GM19238 (cell line): ENCODE measurements around the gene SFXN1.

Experiments used
- DNase-seq: peaks from one replicate; pipeline ENCODE4 v3.0.0; 2011; ENCODE audit warnings: low spot score; ENCODE audit not compliant: insufficient read length

SFXN1 gene

GRCh38 chr5:175573493-175574269 is 95.3 kb downstream of the SFXN1 start:
- no peak for DNase-seq

DNA sequence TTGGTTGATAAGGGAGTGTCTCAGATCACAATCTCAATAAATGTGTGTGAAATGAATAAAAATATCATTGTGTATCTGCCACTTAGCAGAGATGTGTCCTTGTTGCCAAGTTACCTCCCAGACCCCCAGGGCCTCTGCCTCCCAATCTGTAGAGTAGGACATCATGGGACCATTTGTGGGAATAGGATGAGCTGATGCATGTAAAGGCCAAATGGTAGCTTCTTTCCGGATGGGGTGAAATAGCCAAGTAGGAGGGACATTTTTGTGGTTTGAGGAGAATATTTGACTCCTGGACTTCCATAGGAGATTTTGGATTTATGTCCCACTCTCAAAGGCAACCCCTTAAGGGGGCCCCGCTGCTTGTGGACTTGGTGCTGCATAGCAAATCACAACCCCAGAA is 96.9 kb downstream of the SFXN1 start:
- no peak for DNase-seq

- DNase-seq: no peak
These were observed 97.7 kb downstream of the SFXN1 start for GRCh38 chr5:175576096-175576495.

DNA sequence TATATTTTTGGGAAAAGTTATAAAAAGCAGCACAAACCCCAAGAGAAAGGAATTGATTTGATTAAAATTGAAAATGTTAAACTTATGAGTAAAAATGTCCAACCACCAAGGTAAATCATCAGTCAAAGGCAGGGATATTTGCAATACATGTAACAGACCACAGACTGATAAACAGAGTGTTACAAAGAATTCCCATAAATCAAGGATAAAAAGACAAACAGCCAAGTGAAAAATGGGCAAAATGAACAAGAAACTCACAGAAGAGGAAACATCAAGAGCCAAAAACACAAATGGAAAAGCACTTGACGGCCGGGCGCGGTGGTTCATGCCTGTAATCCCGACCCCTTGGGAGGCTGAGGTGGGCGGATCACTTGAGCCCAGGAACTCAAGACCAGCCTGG is 98.2 kb downstream of the SFXN1 start:
- DNase-seq: no peak
